Measurements from ENCODE around the gene MITF.
"Not testable (repeated sequence)": the region's sequence is repeated elsewhere in the genome, so short reads cannot be mapped to it uniquely, and the experiment has no call there.

MITF gene

GRCh38 chr3:69871868-69872267 lies 132.6 kb downstream of the MITF start:
- no peak for DNase-seq (ENCODE audit: low read depth in 2 of 2)

- no peak for DNase-seq (ENCODE audit: low read depth in 2 of 2)
Observed at GRCh38 chr3:69872783-69873378, 133.6 kb downstream of the MITF start.

GRCh38 chr3:69876073-69876472 lies 136.8 kb downstream of the MITF start:
- no peak for DNase-seq (ENCODE audit: low read depth in 2 of 2)

GRCh38 chr3:69878254-69878653 lies 139.0 kb downstream of the MITF start:
- DNase-seq (ENCODE audit: low read depth in 2 of 2), result no peak

GRCh38 chr3:69879051-69879450 lies 139.8 kb downstream of the MITF start:
- DNase-seq (ENCODE audit: low read depth in 2 of 2), result no peak

GRCh38 chr3:69880069-69880640 lies 140.9 kb downstream of the MITF start:
- DNase-seq (ENCODE audit: low read depth in 2 of 2), result no peak

GRCh38 chr3:69881051-69881450 lies 141.8 kb downstream of the MITF start:
- DNase-seq (ENCODE audit: low read depth in 2 of 2), result no peak

- no peak for DNase-seq (ENCODE audit: low read depth in 2 of 2)
Observed at GRCh38 chr3:69881756-69882428, 142.6 kb downstream of the MITF start.

- no peak for DNase-seq (ENCODE audit: low read depth in 2 of 2)
Observed at GRCh38 chr3:69882560-69882959, 143.3 kb downstream of the MITF start.

GRCh38 chr3:69888040-69888942 lies 149.0 kb downstream of the MITF start:
- no peak for DNase-seq (ENCODE audit: low read depth in 2 of 2)

- no peak for DNase-seq (ENCODE audit: low read depth in 2 of 2)
Observed at GRCh38 chr3:69888943-69889315, 149.7 kb downstream of the MITF start.

- no peak for DNase-seq (ENCODE audit: low read depth in 2 of 2)
Observed at GRCh38 chr3:69890084-69890483, 150.8 kb downstream of the MITF start.

GRCh38 chr3:69890691-69891090 lies 151.4 kb downstream of the MITF start:
- no peak for DNase-seq (ENCODE audit: low read depth in 2 of 2)

- no peak for DNase-seq (ENCODE audit: low read depth in 2 of 2)
Observed at GRCh38 chr3:69892706-69893105, 153.4 kb downstream of the MITF start.

GRCh38 chr3:69893274-69893673 lies 154.0 kb downstream of the MITF start:
- no peak for DNase-seq (ENCODE audit: low read depth in 2 of 2)

- DNase-seq (ENCODE audit: low read depth in 2 of 2), result no peak
Observed at GRCh38 chr3:69896095-69896494, 156.8 kb downstream of the MITF start.

- DNase-seq (ENCODE audit: low read depth in 2 of 2), result no peak
Observed at GRCh38 chr3:69900331-69900730, 161.1 kb downstream of the MITF start.

GRCh38 chr3:69901802-69902201 lies 162.5 kb downstream of the MITF start:
- no peak for DNase-seq (ENCODE audit: low read depth in 2 of 2)

- no peak for DNase-seq (ENCODE audit: low read depth in 2 of 2)
Observed at GRCh38 chr3:69902386-69902785, 163.1 kb downstream of the MITF start.

- no peak for DNase-seq (ENCODE audit: low read depth in 2 of 2)
Observed at GRCh38 chr3:69906351-69906966, 167.2 kb downstream of the MITF start.

- DNase-seq (ENCODE audit: low read depth in 2 of 2), result no peak
Observed at GRCh38 chr3:69907554-69907953, 168.3 kb downstream of the MITF start.

- not testable (repeated sequence) for DNase-seq (ENCODE audit: low read depth in 2 of 2)
Observed at GRCh38 chr3:69909859-69910258, 170.6 kb downstream of the MITF start.

All from stimulated activated CD4-positive, alpha-beta T cell treated with anti-CD3 and anti-CD28 coated beads, Interleukin-12 subunit alpha, Interleukin-12 subunit beta, amount 100 ng/mL, for 24 hours (primary cell).